ENCODE results near the gene FOXJ2. TPM values are rescaled to one million over a fixed set of nuclear protein-coding genes. Genes with fewer than 3 reads are reported as not detected.

FOXJ2 gene
- total and polyA plus RNA-seq, 2 of the 4 experiments (the other 2 are of a cell fraction) = 3.0 to 8.4 TPM

DNA sequence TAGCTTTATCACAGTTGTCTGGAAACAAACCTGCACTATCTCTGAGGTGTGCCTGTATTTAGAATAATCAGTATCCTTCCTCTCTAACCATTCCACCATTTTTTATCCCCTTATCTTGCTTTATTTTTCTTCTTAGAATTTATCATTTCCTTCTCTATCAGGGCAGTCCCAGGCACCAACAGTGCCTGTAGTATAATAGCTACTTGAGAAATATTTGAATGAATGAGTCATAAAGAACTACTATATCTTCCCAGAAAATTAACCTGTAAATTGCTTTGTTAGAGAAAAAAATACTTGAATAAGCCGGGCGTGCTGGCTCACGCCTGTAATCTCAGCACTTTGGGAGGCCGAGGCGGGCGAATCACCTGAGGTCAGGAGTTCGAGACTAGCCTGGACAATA lies 21.2 kb upstream of the FOXJ2 start:
- no peaks in the 10 kb centered on the region for H3K9me1 ChIP-seq (ENCODE audit: insufficient read depth, low read length)
- H2BK20ac ChIP-seq (ENCODE audit: low read depth, low read length) = no peak overlapping the region
- H3K9me3 ChIP-seq (ENCODE audit: control insufficient read depth, insufficient read depth, low read length) = no peaks in the 10 kb centered on the region
- intact Hi-C loops (cut with micrococcal nuclease) (no loop called here), dilution Hi-C loops (cut with HindIII; ENCODE audit: low sequenced_read_pairs, unreplicated experiment) (no loop called here), in situ Hi-C loops (cut with MboI; ENCODE audit: low sequenced_read_pairs) (no loop called here)
- ATAC-seq (ENCODE audit: low read depth) (no peak), DNase-seq (no peak)
- H3K36me3 ChIP-seq (ENCODE audit: control insufficient read depth, insufficient read depth, low read length) = no peaks in the 10 kb centered on the region
- H3K23ac ChIP-seq (ENCODE audit: low read depth, low read length) = no peak overlapping the region
- no peak overlapping the region for H3K4me2 ChIP-seq (ENCODE audit: low read depth, low read length)
- no peak overlapping the region for H3K9ac ChIP-seq (ENCODE audit: low read depth, low read length)
- H2BK5ac ChIP-seq (ENCODE audit: low read depth, low read length, poor library complexity, severe bottlenecking) = no peak overlapping the region
- no peak overlapping the region for H4K91ac ChIP-seq (ENCODE audit: insufficient read depth, low read depth, low read length)
- H3K27ac ChIP-seq (ENCODE audit: insufficient read depth, low read length) = no peak overlapping the region
- CTCF ChIA-PET = interaction anchor here (1.0 kb wide), 1 partner anchor 17 kb away, joined by 5 read pairs; no protein-coding TSS in a partner anchor
- no peak overlapping the region for H3K56ac ChIP-seq (ENCODE audit: extremely low read depth, insufficient read depth, low read length)
- peaks cover 3% of the 10 kb centered on the region; the same call in 1 of the 2 replicates for H3K27me3 ChIP-seq (ENCODE audit: control insufficient read depth, insufficient read depth, low read length)
- no CpG with 5 or more reads among the region's 7 CpGs for WGBS, 2 experiments (ENCODE audit: extremely low coverage in 2 of 2, insufficient read length in 1 of 2)
- no peak overlapping the region for H2AK9ac ChIP-seq (replicated peaks; ENCODE audit: low read depth, low read length, poor library complexity)
- H2AFZ ChIP-seq (replicated peaks; ENCODE audit: low read length, poor library complexity) = no peak overlapping the region
- no peak overlapping the region for H4K5ac ChIP-seq (ENCODE audit: low read depth, low read length)
- no peaks in the 10 kb centered on the region for H3K79me1 ChIP-seq (ENCODE audit: low read depth in 1 of 2, low read length in 2 of 2)
- no peak overlapping the region for H2AK5ac ChIP-seq (ENCODE audit: low read depth, low read length)
- no peaks in the 10 kb centered on the region for H4K20me1 ChIP-seq (ENCODE audit: insufficient read depth, low read length)
- BruUV-seq (replicated peaks) = no TSS peak
- POLR2A ChIA-PET (ENCODE audit: unreplicated experiment) = no interaction called here
- H3K18ac ChIP-seq (ENCODE audit: low read depth, low read length) = no peak overlapping the region
- H4K8ac ChIP-seq (ENCODE audit: low read depth in 2 of 2, low read length in 2 of 2) = no peak overlapping the region
- H3K4me1 ChIP-seq (ENCODE audit: control insufficient read depth, insufficient read depth, low read length) = no peaks in the 10 kb centered on the region
- no peak overlapping the region for H3K4ac ChIP-seq (ENCODE audit: low read depth, low read length)
- no peak overlapping the region for H3K4me3 ChIP-seq (ENCODE audit: insufficient read depth, low read depth, low read length)
- TF ChIP-seq MAZ (IDR thresholded peaks at IDR 0.05; ENCODE audit: borderline replicate concordance, low read depth, low read length) (no peak), FOS (IDR thresholded peaks at IDR 0.05; ENCODE audit: low read depth, low read length) (no peak), RCOR1 (IDR thresholded peaks at IDR 0.05; ENCODE audit: insufficient replicate concordance, low read length) (no peak), NFE2L2 (IDR thresholded peaks at IDR 0.05; ENCODE audit: low read depth, low read length) (no peak), RAD21 (IDR thresholded peaks at IDR 0.05; ENCODE audit: low read length) (no peak), MXI1 (IDR thresholded peaks at IDR 0.05; ENCODE audit: borderline replicate concordance, low read depth, low read length) (no peak), SMC3 (IDR thresholded peaks at IDR 0.05; ENCODE audit: low read depth, low read length) (no peak), MAFK (IDR thresholded peaks at IDR 0.05; ENCODE audit: low read depth, low read length) (no peak)
- TF ChIP-seq, protein P1, sequence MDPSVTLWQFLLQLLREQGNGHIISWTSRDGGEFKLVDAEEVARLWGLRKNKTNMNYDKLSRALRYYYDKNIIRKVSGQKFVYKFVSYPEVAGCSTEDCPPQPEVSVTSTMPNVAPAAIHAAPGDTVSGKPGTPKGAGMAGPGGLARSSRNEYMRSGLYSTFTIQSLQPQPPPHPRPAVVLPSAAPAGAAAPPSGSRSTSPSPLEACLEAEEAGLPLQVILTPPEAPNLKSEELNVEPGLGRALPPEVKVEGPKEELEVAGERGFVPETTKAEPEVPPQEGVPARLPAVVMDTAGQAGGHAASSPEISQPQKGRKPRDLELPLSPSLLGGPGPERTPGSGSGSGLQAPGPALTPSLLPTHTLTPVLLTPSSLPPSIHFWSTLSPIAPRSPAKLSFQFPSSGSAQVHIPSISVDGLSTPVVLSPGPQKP (IDR thresholded peaks at IDR 0.05; ENCODE audit: borderline replicate concordance, low read depth, low read length) = no peak
- TF ChIP-seq, protein P2, sequence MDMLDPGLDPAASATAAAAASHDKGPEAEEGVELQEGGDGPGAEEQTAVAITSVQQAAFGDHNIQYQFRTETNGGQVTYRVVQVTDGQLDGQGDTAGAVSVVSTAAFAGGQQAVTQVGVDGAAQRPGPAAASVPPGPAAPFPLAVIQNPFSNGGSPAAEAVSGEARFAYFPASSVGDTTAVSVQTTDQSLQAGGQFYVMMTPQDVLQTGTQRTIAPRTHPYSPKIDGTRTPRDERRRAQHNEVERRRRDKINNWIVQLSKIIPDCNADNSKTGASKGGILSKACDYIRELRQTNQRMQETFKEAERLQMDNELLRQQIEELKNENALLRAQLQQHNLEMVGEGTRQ (IDR thresholded peaks at IDR 0.05; ENCODE audit: low read depth, low read length) = no peak
- no peak overlapping the region for H2BK15ac ChIP-seq (ENCODE audit: low read depth, low read length)
- H3K14ac ChIP-seq (replicated peaks; ENCODE audit: low read depth, low read length) = no peak overlapping the region
- H2BK120ac ChIP-seq (ENCODE audit: low read depth, low read length) = no peak overlapping the region

Data from IMR-90 (cell line).